NCI-H1694 (cell line): ENCODE results near the gene SLC38A9.
"Not testable (repeated sequence)": the region's sequence is repeated elsewhere in the genome, so short reads cannot be mapped to it uniquely, and the experiment has no call there.

ENCODE experiments used
- DNase-seq: peaks from one replicate; lab custom pipeline; 2025; lab: John Stamatoyannopoulos, UW

Gene SLC38A9

GRCh38 chr5:55702598-55703345 is 9.4 kb downstream of the SLC38A9 start:
- DNase-seq = no peak

GRCh38 chr5:55701462-55702103 is 10.5 kb downstream of the SLC38A9 start:
- DNase-seq = no peak

- no peak for DNase-seq
These were observed 11.4 kb downstream of the SLC38A9 start for GRCh38 chr5:55700745-55701144.

- no peak for DNase-seq
These were observed 13.0 kb downstream of the SLC38A9 start for GRCh38 chr5:55699041-55699688.

- DNase-seq = not testable (repeated sequence)
These were observed 15.4 kb downstream of the SLC38A9 start for GRCh38 chr5:55696704-55697103.

GRCh38 chr5:55694152-55694830 is 17.8 kb downstream of the SLC38A9 start:
- DNase-seq = peak; percentile 4

GRCh38 chr5:55692509-55692908 is 19.6 kb downstream of the SLC38A9 start:
- no peak for DNase-seq

GRCh38 chr5:55692106-55692417 is 20.1 kb downstream of the SLC38A9 start:
- DNase-seq = no peak

- DNase-seq = peak; percentile 13
These were observed 20.6 kb downstream of the SLC38A9 start for GRCh38 chr5:55691265-55692105.

GRCh38 chr5:55682071-55682470 is 30.1 kb downstream of the SLC38A9 start:
- no peak for DNase-seq

GRCh38 chr5:55681301-55681700 is 30.8 kb downstream of the SLC38A9 start:
- no peak for DNase-seq

- DNase-seq = no peak
These were observed 31.8 kb downstream of the SLC38A9 start for GRCh38 chr5:55680353-55680752.

- no peak for DNase-seq
These were observed 32.6 kb downstream of the SLC38A9 start for GRCh38 chr5:55679556-55679955.

- no peak for DNase-seq
These were observed 37.0 kb downstream of the SLC38A9 start for GRCh38 chr5:55675119-55675518.

GRCh38 chr5:55674340-55674739 is 37.8 kb downstream of the SLC38A9 start:
- no peak for DNase-seq

- DNase-seq = no peak
These were observed 39.6 kb downstream of the SLC38A9 start for GRCh38 chr5:55672477-55672911.

GRCh38 chr5:55671975-55672374 is 40.1 kb downstream of the SLC38A9 start:
- no peak for DNase-seq

GRCh38 chr5:55668356-55668755 is 43.8 kb downstream of the SLC38A9 start:
- DNase-seq = no peak

- no peak for DNase-seq
These were observed 44.2 kb downstream of the SLC38A9 start for GRCh38 chr5:55667938-55668337.

- DNase-seq = no peak
These were observed 47.1 kb downstream of the SLC38A9 start for GRCh38 chr5:55665065-55665464.

- DNase-seq = no peak
These were observed 54.7 kb downstream of the SLC38A9 start for GRCh38 chr5:55657443-55657842.

GRCh38 chr5:55650386-55650785 is 61.7 kb downstream of the SLC38A9 start:
- no peak for DNase-seq
